Activated naive CD8-positive, alpha-beta T cell (primary cell): ENCODE measurements around the gene OBI1.
"Not testable (repeated sequence)": the region's sequence is repeated elsewhere in the genome, so short reads cannot be mapped to it uniquely, and the experiment has no call there.

Experiments
- H3K27ac Mint-ChIP-seq: one replicate; pipeline ENCODE4 v1.8.0; 2021; ENCODE audit warnings: mixed read lengths
- H3K27me3 Mint-ChIP-seq: one replicate; pipeline ENCODE4 v1.8.0; 2021; ENCODE audit warnings: mixed read lengths
- H3K36me3 Mint-ChIP-seq: one replicate; pipeline ENCODE4 v1.8.0; 2021; ENCODE audit warnings: mixed read lengths
- H3K4me1 Mint-ChIP-seq: one replicate; pipeline ENCODE4 v1.8.0; 2021; ENCODE audit warnings: low read depth, mixed read lengths
- H3K4me3 Mint-ChIP-seq: one replicate; pipeline ENCODE4 v1.8.0; 2021; ENCODE audit warnings: mild to moderate bottlenecking, mixed read lengths
- H3K9me3 Mint-ChIP-seq: one replicate; pipeline ENCODE4 v1.8.0; 2021; ENCODE audit warnings: low read depth, mixed read lengths

Gene OBI1

DNA sequence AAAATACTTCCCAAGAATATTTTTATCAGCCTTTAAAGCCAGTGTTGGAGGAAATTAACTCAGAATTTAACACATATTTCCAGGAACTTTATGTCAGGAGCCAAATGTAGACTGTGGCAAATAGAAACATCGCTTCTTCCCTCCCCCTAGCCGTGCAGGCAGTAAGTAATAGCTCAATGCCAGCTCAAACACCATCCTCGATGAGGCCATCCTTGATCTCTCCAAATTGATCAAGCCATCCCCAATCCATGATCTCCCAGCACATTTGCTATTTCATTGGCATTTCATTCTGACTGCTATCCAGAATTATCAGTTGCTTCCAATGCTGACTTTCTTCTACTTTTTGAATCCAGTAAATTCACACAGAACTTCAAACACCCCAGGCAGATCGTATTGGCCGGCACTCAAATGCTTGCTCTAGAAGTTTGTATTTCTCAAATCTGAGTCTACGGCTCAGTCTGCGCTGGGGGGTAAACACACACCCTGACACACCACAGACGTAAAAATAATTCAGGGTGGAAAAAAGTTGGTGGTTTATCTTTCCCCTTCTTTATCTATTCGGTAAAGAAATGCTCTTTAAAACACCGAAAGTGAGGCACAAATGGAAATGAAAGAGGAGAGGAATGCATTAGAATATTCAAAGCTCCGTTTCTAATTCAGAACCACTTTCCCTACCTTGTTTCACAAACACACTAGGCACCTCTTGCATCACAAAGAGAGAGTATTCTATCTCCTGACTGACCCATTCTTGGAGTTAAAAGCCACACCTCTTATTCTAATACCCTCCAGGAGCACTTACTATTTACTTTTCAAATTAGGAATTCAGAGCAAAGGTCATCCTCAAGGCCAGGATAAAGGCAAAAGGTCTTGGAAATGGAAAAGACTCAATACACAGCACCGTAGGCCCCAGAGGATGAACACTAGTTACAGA, 991 bp downstream of the OBI1 start:
- Mint-ChIP-seq H3K4me3 (peak overlapping the region; percentile 100), H3K4me1 (peaks cover 43% of the 10 kb centered on the region), H3K27me3 (no peaks in the 10 kb centered on the region), H3K9me3 (no peaks in the 10 kb centered on the region), H3K36me3 (peaks cover 12% of the 10 kb centered on the region), H3K27ac (peak overlapping the region; percentile 76)

- H3K27ac Mint-ChIP-seq = no peak overlapping the region
- peak overlapping the region; percentile 25 for H3K4me3 Mint-ChIP-seq
- H3K36me3 Mint-ChIP-seq = peaks cover 12% of the 10 kb centered on the region
- peaks cover 39% of the 10 kb centered on the region for H3K4me1 Mint-ChIP-seq
- H3K9me3 Mint-ChIP-seq = no peaks in the 10 kb centered on the region
- H3K27me3 Mint-ChIP-seq = no peaks in the 10 kb centered on the region
Measured at GRCh38 chr13:78655906-78656305, 3.0 kb downstream of the OBI1 start.

DNA sequence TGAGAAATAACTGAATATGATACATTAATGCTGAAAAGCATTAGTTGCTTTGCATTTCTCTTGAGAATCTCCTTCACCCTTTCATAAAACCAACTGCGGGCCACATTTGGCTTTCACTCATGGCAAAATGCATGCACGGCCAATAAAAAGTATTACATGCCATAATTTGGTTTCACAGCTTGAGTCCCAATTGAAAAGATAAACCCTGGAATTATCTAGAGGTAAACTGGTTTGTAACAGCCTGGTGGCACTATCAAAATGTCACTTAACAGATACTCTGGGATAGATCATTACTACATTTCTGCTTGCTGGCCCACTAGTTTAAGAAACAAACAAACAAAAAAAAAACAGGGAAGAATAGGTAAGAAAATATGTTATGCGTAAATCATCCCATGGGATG, 3.9 kb downstream of the OBI1 start:
- H3K9me3 Mint-ChIP-seq = no peaks in the 10 kb centered on the region
- no peak overlapping the region for H3K27ac Mint-ChIP-seq
- H3K27me3 Mint-ChIP-seq = no peaks in the 10 kb centered on the region
- peaks cover 12% of the 10 kb centered on the region for H3K36me3 Mint-ChIP-seq
- H3K4me1 Mint-ChIP-seq = peaks cover 34% of the 10 kb centered on the region
- H3K4me3 Mint-ChIP-seq = no peak overlapping the region

DNA sequence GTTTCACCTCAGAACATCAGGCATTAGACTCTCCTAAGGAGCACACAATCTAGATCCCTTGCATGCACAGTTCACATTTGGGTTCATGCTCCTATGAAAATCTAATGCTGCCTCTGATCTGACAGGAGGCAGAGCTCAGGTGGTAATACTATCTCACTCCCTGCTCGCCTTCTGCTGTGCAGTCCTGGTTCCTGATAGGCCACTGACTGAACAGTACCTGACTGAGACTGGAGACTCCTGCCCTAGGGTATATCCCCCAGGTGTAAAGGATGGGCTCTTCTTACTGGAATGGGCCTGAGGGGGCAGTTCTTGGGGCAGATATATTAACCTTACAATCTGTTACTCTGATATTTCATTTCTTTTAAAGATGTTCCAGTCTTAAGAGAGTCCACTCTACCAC, 6.3 kb downstream of the OBI1 start:
- Mint-ChIP-seq H3K9me3 (no peaks in the 10 kb centered on the region), H3K4me1 (peaks cover 20% of the 10 kb centered on the region), H3K4me3 (no peak overlapping the region), H3K27me3 (no peaks in the 10 kb centered on the region), H3K36me3 (peaks cover 10% of the 10 kb centered on the region), H3K27ac (no peak overlapping the region)

DNA sequence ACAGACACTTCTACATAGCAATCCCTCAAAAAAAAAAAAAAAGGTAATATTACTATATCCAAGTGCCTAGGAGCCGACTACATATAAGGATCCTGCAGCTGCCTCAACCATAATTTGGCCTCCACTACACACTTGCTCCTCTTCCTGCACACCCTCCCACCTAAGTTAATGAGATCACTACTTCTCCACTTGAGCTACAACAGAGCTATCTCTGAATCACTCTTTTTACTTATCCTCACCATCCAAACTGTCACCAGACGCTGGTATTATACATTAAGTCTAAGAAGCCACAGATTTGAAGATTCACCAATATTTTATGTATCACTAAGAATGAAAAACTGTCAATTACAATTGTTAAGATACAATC, 8.3 kb downstream of the OBI1 start:
- Mint-ChIP-seq H3K4me3 (no peak overlapping the region), H3K36me3 (peaks cover 6% of the 10 kb centered on the region), H3K9me3 (no peaks in the 10 kb centered on the region), H3K27ac (no peak overlapping the region), H3K27me3 (no peaks in the 10 kb centered on the region), H3K4me1 (peaks cover 26% of the 10 kb centered on the region)

- H3K36me3 Mint-ChIP-seq = peaks cover 4% of the 10 kb centered on the region
- peaks cover 25% of the 10 kb centered on the region for H3K4me1 Mint-ChIP-seq
- no peak overlapping the region for H3K27ac Mint-ChIP-seq
- no peaks in the 10 kb centered on the region for H3K27me3 Mint-ChIP-seq
- H3K9me3 Mint-ChIP-seq = no peaks in the 10 kb centered on the region
- no peak overlapping the region for H3K4me3 Mint-ChIP-seq
Measured at GRCh38 chr13:78649997-78650716, 8.8 kb downstream of the OBI1 start.

GRCh38 chr13:78647109-78647678, 11.8 kb downstream of the OBI1 start:
- H3K27ac Mint-ChIP-seq, H3K27me3 Mint-ChIP-seq, H3K36me3 Mint-ChIP-seq, H3K9me3 Mint-ChIP-seq, H3K4me3 Mint-ChIP-seq: not testable (repeated sequence)
- H3K4me1 Mint-ChIP-seq = peaks cover 26% of the 10 kb centered on the region

DNA sequence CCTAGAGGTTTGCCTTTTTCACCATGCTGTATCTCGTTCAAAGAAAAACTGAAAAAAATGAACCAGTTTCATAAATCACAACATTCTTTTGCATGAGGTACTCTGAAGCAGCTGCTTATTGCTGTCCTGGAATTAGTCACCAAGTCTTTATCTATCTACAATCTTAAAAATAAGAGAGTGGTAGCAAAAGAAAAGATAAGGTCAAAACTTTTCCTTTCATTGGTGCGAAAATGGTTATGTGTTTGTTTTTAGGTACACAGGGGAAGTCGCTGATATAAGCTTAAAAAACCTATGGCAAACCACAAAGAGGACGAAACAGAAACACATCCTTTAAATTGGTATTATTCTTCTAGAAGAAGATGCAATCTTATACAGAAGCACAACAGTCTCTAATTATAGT, 20.7 kb downstream of the OBI1 start:
- no peak overlapping the region for H3K4me3 Mint-ChIP-seq
- no peak overlapping the region for H3K27ac Mint-ChIP-seq
- H3K9me3 Mint-ChIP-seq = no peaks in the 10 kb centered on the region
- H3K27me3 Mint-ChIP-seq = no peaks in the 10 kb centered on the region
- peaks cover 42% of the 10 kb centered on the region for H3K36me3 Mint-ChIP-seq
- peaks cover 5% of the 10 kb centered on the region for H3K4me1 Mint-ChIP-seq

DNA sequence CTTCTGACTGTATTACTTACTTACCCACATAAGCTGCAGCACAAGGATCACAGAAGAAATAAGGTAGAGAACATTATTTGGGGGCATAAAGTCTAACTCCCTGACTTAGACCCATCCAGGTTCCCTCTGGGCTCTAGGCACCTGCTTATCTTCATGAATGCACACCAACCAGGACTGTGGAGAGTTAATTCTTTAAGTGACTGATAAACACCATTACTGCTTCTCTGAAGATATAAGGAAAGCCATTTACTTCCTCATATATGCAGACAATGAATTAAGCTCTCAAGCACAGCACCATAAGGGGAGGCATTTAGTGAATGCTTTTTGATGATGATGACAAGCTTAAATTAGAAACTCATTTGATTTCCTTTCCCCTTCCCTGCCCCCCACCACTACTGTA, 22.5 kb downstream of the OBI1 start:
- no peak overlapping the region for H3K4me3 Mint-ChIP-seq
- peaks cover 46% of the 10 kb centered on the region for H3K36me3 Mint-ChIP-seq
- no peaks in the 10 kb centered on the region for H3K9me3 Mint-ChIP-seq
- H3K27ac Mint-ChIP-seq = no peak overlapping the region
- H3K27me3 Mint-ChIP-seq = no peaks in the 10 kb centered on the region
- H3K4me1 Mint-ChIP-seq = peaks cover 4% of the 10 kb centered on the region

GRCh38 chr13:78632996-78633395, 26.0 kb downstream of the OBI1 start:
- Mint-ChIP-seq H3K4me3 (no peak overlapping the region), H3K9me3 (no peaks in the 10 kb centered on the region), H3K4me1 (peaks cover 4% of the 10 kb centered on the region), H3K36me3 (peaks cover 48% of the 10 kb centered on the region), H3K27ac (no peak overlapping the region), H3K27me3 (no peaks in the 10 kb centered on the region)

DNA sequence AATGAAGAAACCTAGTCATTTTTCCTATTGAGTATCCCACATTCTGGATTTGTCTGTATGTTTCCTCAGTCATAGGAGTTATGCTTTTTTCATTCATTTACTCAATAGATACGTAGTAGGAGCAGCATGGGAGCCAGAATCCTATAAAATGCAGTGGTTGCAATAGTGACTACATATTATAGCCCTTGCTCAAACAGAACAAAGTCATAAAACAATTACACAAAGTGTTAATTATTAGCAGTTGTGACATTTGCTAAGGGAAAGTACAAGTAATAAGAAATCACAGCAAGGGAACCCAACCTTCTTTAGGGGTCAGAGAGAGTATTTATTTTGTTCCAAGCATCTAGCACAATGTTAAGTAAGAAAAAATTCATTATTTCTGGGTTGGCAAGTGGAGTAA, 27.9 kb downstream of the OBI1 start:
- peaks cover 4% of the 10 kb centered on the region for H3K4me1 Mint-ChIP-seq
- H3K27me3 Mint-ChIP-seq = no peaks in the 10 kb centered on the region
- H3K36me3 Mint-ChIP-seq = peaks cover 36% of the 10 kb centered on the region
- no peak overlapping the region for H3K27ac Mint-ChIP-seq
- no peaks in the 10 kb centered on the region for H3K9me3 Mint-ChIP-seq
- no peak overlapping the region for H3K4me3 Mint-ChIP-seq

DNA sequence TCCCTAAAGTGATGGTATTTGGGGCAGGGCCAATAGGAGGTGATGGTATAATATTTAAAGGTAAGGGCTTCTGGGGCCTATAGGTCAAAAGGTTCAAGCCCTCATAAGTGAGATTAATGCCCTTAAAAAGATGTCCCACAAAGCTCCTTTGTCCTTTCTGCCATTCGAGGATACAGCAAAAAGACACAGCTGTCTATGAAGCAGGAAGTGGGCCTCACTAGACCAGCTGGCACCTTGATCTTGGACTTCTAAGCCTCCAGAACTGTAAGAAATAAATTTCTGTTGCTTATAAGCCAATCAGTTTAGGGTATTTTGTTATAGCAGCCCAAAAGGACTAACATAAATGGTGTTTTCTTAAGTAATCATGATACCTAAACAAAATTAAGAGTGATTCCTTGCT, 28.4 kb downstream of the OBI1 start:
- Mint-ChIP-seq H3K9me3 (no peaks in the 10 kb centered on the region), H3K27me3 (no peaks in the 10 kb centered on the region), H3K4me1 (peaks cover 4% of the 10 kb centered on the region), H3K4me3 (no peak overlapping the region), H3K27ac (no peak overlapping the region), H3K36me3 (peaks cover 39% of the 10 kb centered on the region)

GRCh38 chr13:78625384-78625783, 33.6 kb downstream of the OBI1 start:
- Mint-ChIP-seq H3K27me3 (no peaks in the 10 kb centered on the region), H3K4me3 (no peak overlapping the region), H3K9me3 (no peaks in the 10 kb centered on the region), H3K36me3 (peaks cover 37% of the 10 kb centered on the region), H3K27ac (no peak overlapping the region), H3K4me1 (peaks cover 1% of the 10 kb centered on the region)

- Mint-ChIP-seq H3K4me1 (peaks cover 1% of the 10 kb centered on the region), H3K27me3 (no peaks in the 10 kb centered on the region), H3K36me3 (peaks cover 30% of the 10 kb centered on the region), H3K27ac (no peak overlapping the region), H3K4me3 (no peak overlapping the region), H3K9me3 (no peaks in the 10 kb centered on the region)
Measured at GRCh38 chr13:78623132-78623531, 35.8 kb downstream of the OBI1 start.

DNA sequence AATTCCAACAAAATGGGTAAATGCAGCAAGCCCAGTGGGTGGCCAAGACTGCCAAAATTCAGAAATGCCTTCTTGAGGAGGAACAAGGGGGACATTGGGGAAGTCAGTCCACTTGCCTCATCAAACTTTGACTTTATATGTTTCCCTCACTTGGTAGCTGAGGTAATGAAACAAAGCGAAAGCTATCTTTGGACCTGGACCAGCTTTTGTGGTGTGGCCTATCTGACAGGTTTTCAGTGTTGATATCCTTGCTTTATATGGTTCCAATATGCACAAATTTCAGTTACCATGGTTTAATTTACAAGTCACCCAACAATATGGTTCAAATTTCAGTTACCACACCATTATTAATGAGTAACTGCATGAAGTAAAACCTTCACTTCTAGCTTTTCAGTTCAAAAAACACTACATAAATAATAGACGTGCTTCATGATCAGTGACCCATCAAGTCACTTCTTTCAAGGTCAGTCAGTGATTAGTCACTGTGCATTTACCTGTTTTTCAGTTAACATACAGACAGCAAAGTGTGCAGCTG, 38.0 kb downstream of the OBI1 start:
- Mint-ChIP-seq H3K36me3 (peaks cover 41% of the 10 kb centered on the region), H3K27ac (no peak overlapping the region), H3K9me3 (no peaks in the 10 kb centered on the region), H3K4me1 (peaks cover 1% of the 10 kb centered on the region), H3K4me3 (no peak overlapping the region), H3K27me3 (no peaks in the 10 kb centered on the region)
